Left lung (tissue), 10 donors: ENCODE measurements around the gene SCYGR1. TPM values are rescaled to one million over a fixed set of nuclear protein-coding genes. Genes with fewer than 3 reads are reported as not detected.

ENCODE experiments used
- ATAC-seq: fragments of 200-7000 bp; cut with Tn5 transposase; one replicate; pipeline ENCODE4 v1.9.1; 2020; ENCODE audit warnings: moderate library complexity
- DNase-seq, 4 donors: peaks; one replicate each; pipeline ENCODE4 v3.0.0-alpha.2; 2013 to 2020
- H3K27ac ChIP-seq, 2 donors: fragments of 200-600 bp; sonication (generic) in 1 of 2; one replicate each; pipeline versions ENCODE4 v1.5.0 to v1.8.0; 2020 to 2021
- H3K27me3 ChIP-seq, 2 donors: fragments of 200-600 bp; sonication (generic) in 1 of 2; one replicate each; pipeline versions ENCODE4 v1.5.0 to v1.8.0; 2020 to 2021
- H3K36me3 ChIP-seq, 2 donors: fragments of 200-600 bp; sonication (generic) in 1 of 2; one replicate each; pipeline versions ENCODE4 v1.5.0 to v1.8.0; 2020 to 2021
- H3K4me1 ChIP-seq, 2 donors: fragments of 200-600 bp; one replicate each; pipeline ENCODE4 v1.8.0; 2021
- H3K4me3 ChIP-seq, 2 donors: fragments of 200-600 bp; sonication (generic) in 1 of 2; one replicate each; pipeline versions ENCODE4 v1.5.0 to v1.8.0; 2020 to 2021; ENCODE audit warnings: mild to moderate bottlenecking in 1 of 2
- H3K9me3 ChIP-seq, 2 donors: fragments of 200-600 bp; sonication (generic) in 1 of 2; one replicate each; pipeline versions ENCODE4 v1.5.0 to v1.8.0; 2020 to 2021
- intact Hi-C, 2 donors: fragments of 100-400 bp; cut with DNase I; formaldehyde crosslinking; loops; one replicate each; pipeline versions ENCODE4 v1.11.2 to v1.14.2; 2022
- polyA plus RNA-seq, 6 donors: library from polyadenylated mRNA; unstranded; fragments of 120-200 nt; gene quantifications; one replicate each; pipeline ENCODE4 v1.2.1, GENCODE V29; 2013; ENCODE audit not compliant: insufficient read length in 6 of 6
- total RNA-seq, 2 donors: library from RNA; stranded (reverse); fragmentation: NEBNext Ultra II Directional; extraction: Animal tissue kit (Norgen Biotek cat#: 25700); gene quantifications; one replicate each; pipeline ENCODE4 v1.2.1, GENCODE V29; 2021
- TF ChIP-seq, protein P1 (sequence below), 2 donors: fragments of 200-600 bp; sonication (generic) in 1 of 2; IDR thresholded peaks; one replicate each; pipeline versions ENCODE4 v1.5.0 to v1.8.0; 2021; ENCODE audit warnings: antibody characterized with exemption in 2 of 2
- donor health status: DM: no; HTN: yes; CAD: no.
- donor health status: DM: no; HTN: no; CAD: no.

SCYGR1 gene
- total and polyA plus RNA-seq, 8 donors, result not detected

DNA sequence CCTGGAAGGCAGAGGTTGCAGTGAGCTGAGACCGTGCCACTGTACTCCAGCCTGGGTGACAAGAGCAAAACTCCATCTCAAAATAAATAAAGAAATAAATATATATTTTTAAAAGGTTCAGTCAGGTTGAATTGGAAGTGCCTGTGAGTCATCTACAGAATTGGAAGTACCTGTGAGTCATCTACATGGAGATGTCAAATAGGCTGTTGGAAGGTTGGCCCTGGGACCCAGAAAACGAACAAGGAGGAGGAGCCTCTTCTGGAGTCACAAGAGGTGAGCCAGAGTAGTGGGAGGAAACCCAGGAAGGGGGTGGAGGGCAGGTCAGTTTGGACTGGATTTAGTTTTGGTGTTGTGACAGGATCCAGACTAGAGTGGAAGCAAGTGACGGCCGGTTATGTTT, 15.2 kb upstream of the SCYGR1 start:
- Histone ChIP-seq H3K27ac (no peak overlapping the region), H3K36me3 (no peaks in the 10 kb centered on the region), H3K27me3 (no peaks in the 10 kb centered on the region), H3K4me1 (peaks cover 4 to 45% of the 10 kb centered on the region in 2 donors), H3K9me3 (no peaks in the 10 kb centered on the region), H3K4me3 (no peak overlapping the region)
- intact Hi-C loops, result loop anchor here in 1 of 2 donors (10.0 kb wide), 1 partner anchor 362 kb away; no protein-coding TSS in a partner anchor
- ATAC-seq (peak; percentile 30), DNase-seq (no peak)
- TF ChIP-seq, protein P1, sequence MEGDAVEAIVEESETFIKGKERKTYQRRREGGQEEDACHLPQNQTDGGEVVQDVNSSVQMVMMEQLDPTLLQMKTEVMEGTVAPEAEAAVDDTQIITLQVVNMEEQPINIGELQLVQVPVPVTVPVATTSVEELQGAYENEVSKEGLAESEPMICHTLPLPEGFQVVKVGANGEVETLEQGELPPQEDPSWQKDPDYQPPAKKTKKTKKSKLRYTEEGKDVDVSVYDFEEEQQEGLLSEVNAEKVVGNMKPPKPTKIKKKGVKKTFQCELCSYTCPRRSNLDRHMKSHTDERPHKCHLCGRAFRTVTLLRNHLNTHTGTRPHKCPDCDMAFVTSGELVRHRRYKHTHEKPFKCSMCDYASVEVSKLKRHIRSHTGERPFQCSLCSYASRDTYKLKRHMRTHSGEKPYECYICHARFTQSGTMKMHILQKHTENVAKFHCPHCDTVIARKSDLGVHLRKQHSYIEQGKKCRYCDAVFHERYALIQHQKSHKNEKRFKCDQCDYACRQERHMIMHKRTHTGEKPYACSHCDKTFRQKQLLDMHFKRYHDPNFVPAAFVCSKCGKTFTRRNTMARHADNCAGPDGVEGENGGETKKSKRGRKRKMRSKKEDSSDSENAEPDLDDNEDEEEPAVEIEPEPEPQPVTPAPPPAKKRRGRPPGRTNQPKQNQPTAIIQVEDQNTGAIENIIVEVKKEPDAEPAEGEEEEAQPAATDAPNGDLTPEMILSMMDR (IDR thresholded peaks at IDR 0.05), result no peak

DNA sequence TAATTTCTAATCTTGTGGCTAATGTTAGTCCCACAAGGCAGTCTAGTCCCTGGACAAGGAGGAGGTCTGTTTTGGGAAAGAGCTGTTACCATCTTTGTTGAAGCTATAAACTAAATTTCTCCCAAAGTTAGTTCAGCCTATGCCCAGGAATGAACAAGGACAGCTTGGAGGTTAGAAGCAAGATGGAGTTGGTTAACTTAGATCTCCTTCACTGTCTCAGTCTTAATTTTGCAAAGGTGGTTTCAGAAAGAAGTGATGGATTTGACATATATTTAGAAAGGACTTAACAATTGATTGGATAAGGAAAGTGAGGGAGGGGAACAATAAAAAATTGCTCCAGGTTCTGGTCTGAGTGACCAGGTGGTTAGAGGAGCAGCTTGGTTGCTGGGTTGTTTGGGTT, 14.6 kb upstream of the SCYGR1 start:
- Histone ChIP-seq H3K27me3 (no peaks in the 10 kb centered on the region), H3K4me1 (peaks cover 4 to 45% of the 10 kb centered on the region in 2 donors), H3K36me3 (no peaks in the 10 kb centered on the region), H3K4me3 (no peak overlapping the region), H3K9me3 (no peaks in the 10 kb centered on the region), H3K27ac (no peak overlapping the region)
- DNase-seq (no peak), ATAC-seq (no peak)
- TF ChIP-seq, protein P1 (IDR thresholded peaks at IDR 0.05), result no peak
- intact Hi-C loops, result loop anchor here in 1 of 2 donors (10.0 kb wide), 1 partner anchor 362 kb away; no protein-coding TSS in a partner anchor

GRCh38 chr2:227401550-227401949, 13.8 kb upstream of the SCYGR1 start:
- H3K36me3 ChIP-seq, result no peaks in the 10 kb centered on the region
- TF ChIP-seq, protein P1 (IDR thresholded peaks at IDR 0.05), result no peak
- DNase-seq, result no peak
- no peaks in the 10 kb centered on the region for H3K9me3 ChIP-seq
- no peak for ATAC-seq
- H3K27me3 ChIP-seq, result no peaks in the 10 kb centered on the region
- H3K27ac ChIP-seq, result no peak overlapping the region
- intact Hi-C loops, result loop anchor here in 1 of 2 donors (10.0 kb wide), 1 partner anchor 363 kb away; no protein-coding TSS in a partner anchor
- no peak overlapping the region for H3K4me3 ChIP-seq
- peaks cover 0 to 42% of the 10 kb centered on the region in 2 donors for H3K4me1 ChIP-seq

DNA sequence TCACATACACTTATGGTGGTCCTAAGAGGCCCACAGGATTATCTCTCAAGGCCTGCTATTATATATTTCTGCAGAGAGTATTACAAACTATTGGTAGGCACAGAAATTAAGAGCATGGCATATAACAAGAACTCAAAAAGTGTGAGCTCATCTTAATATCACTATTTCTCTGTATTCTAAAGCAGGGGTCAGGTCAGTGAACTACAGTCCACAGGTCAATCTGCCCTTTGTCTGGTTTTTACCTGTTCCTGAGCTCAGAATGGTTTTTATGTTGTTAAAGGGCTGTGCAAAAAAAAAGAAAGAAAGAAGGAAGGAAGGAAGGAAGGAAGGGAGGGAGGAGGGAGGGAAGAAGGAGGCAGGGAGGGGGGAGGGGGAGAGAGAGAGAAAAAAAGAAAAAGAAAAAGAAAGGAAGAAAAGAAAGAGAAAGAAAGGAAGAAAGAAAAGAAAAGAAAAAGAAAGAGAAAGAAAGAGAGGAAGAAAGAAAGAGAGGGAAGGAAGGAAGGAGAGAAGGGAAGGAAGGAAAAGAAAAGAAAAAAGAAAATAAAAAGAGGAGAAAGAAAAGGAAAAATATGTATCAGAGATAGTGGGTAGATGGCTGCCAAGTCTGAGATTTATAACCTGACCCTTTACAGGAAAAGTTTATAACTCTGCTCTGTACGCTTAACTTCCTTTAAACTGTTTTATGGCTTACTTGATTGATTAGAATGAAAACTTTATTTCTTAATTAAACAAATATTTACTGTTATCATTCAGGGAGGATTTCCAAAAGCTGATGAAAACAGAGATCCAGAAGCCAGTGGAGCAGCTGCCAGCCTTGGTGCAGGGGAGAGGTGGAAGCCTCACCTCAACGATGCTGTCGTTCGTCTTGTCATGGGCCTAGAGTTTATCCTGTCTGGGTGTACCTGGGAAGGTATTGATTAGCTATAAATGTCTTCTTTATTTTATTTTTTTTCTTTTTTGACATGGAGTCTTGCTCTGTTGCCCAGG, 11.2 kb upstream of the SCYGR1 start:
- Histone ChIP-seq H3K4me3 (no peak overlapping the region), H3K27me3 (no peaks in the 10 kb centered on the region), H3K27ac (no peak overlapping the region), H3K9me3 (no peaks in the 10 kb centered on the region), H3K4me1 (peaks cover 0 to 26% of the 10 kb centered on the region in 2 donors), H3K36me3 (no peaks in the 10 kb centered on the region)
- no peak for DNase-seq
- ATAC-seq, result no peak
- intact Hi-C loops, result no loop called here
- TF ChIP-seq, protein P1 (IDR thresholded peaks at IDR 0.05), result no peak

GRCh38 chr2:227397562-227397961, 9.8 kb upstream of the SCYGR1 start:
- H3K27me3 ChIP-seq, result no peaks in the 10 kb centered on the region
- H3K9me3 ChIP-seq, result no peaks in the 10 kb centered on the region
- TF ChIP-seq, protein P1 (IDR thresholded peaks at IDR 0.05), result no peak
- H3K36me3 ChIP-seq, result no peaks in the 10 kb centered on the region
- H3K4me1 ChIP-seq, result peaks cover 0 to 26% of the 10 kb centered on the region in 2 donors
- H3K27ac ChIP-seq, result no peak overlapping the region
- no peak for ATAC-seq
- H3K4me3 ChIP-seq, result no peak overlapping the region
- DNase-seq, result no peak
- intact Hi-C loops, result no loop called here
